ENCODE results near the gene P3H2. TPM values are rescaled to one million over a fixed set of nuclear protein-coding genes. Genes with fewer than 3 reads are reported as not detected.

The P3H2 gene
- total RNA-seq, 2 experiments from 2014 or later = not detected

GRCh38 chr3:190003681-190004123 is 117.0 kb downstream of the P3H2 start:
- intact Hi-C loops (cut with micrococcal nuclease) = no loop called here
- Mint-ChIP-seq H3K4me3 (no peak overlapping the region), H3K27ac (no peak overlapping the region), H3K36me3 (ENCODE audit: low read depth) (no peaks in the 10 kb centered on the region), H3K4me1 (ENCODE audit: low read depth) (no peaks in the 10 kb centered on the region), H3K27me3 (ENCODE audit: low read depth) (peaks cover 10% of the 10 kb centered on the region), H3K9me3 (no peaks in the 10 kb centered on the region)
- CTCF ChIA-PET = no interaction called here
- no peak for DNase-seq

GRCh38 chr3:190003068-190003467 is 117.6 kb downstream of the P3H2 start:
- intact Hi-C loops (cut with micrococcal nuclease) = no loop called here
- no peak overlapping the region for H3K27ac Mint-ChIP-seq
- H3K27me3 Mint-ChIP-seq (ENCODE audit: low read depth) = peaks cover 10% of the 10 kb centered on the region
- CTCF ChIA-PET = interaction anchor here (0.7 kb wide), 1 partner anchor 38 kb away, joined by 3 read pairs; no protein-coding TSS in a partner anchor
- H3K4me3 Mint-ChIP-seq = no peak overlapping the region
- H3K9me3 Mint-ChIP-seq = no peaks in the 10 kb centered on the region
- H3K36me3 Mint-ChIP-seq (ENCODE audit: low read depth) = no peaks in the 10 kb centered on the region
- DNase-seq = no peak
- H3K4me1 Mint-ChIP-seq (ENCODE audit: low read depth) = no peaks in the 10 kb centered on the region

- no peak for DNase-seq
- no peak overlapping the region for H3K4me3 Mint-ChIP-seq
- no peaks in the 10 kb centered on the region for H3K9me3 Mint-ChIP-seq
- no peak overlapping the region for H3K27ac Mint-ChIP-seq
- intact Hi-C loops (cut with micrococcal nuclease) = no loop called here
- no peaks in the 10 kb centered on the region for H3K36me3 Mint-ChIP-seq (ENCODE audit: low read depth)
- no peaks in the 10 kb centered on the region for H3K4me1 Mint-ChIP-seq (ENCODE audit: low read depth)
- CTCF ChIA-PET = no interaction called here
- peaks cover 4% of the 10 kb centered on the region for H3K27me3 Mint-ChIP-seq (ENCODE audit: low read depth)
Observed at GRCh38 chr3:190001426-190001825, 119.3 kb downstream of the P3H2 start.

- no peaks in the 10 kb centered on the region for H3K4me1 Mint-ChIP-seq (ENCODE audit: low read depth)
- DNase-seq = no peak
- intact Hi-C loops (cut with micrococcal nuclease) = no loop called here
- CTCF ChIA-PET = no interaction called here
- no peak overlapping the region for H3K4me3 Mint-ChIP-seq
- no peaks in the 10 kb centered on the region for H3K9me3 Mint-ChIP-seq
- H3K36me3 Mint-ChIP-seq (ENCODE audit: low read depth) = no peaks in the 10 kb centered on the region
- peaks cover 7% of the 10 kb centered on the region for H3K27me3 Mint-ChIP-seq (ENCODE audit: low read depth)
- H3K27ac Mint-ChIP-seq = no peak overlapping the region
Observed at GRCh38 chr3:190000861-190001196, 119.9 kb downstream of the P3H2 start.

GRCh38 chr3:190000187-190000860 is 120.4 kb downstream of the P3H2 start:
- no peak for DNase-seq
- CTCF ChIA-PET = no interaction called here
- Mint-ChIP-seq H3K4me1 (ENCODE audit: low read depth) (no peaks in the 10 kb centered on the region), H3K36me3 (ENCODE audit: low read depth) (no peaks in the 10 kb centered on the region), H3K9me3 (no peaks in the 10 kb centered on the region), H3K4me3 (no peak overlapping the region), H3K27ac (no peak overlapping the region), H3K27me3 (ENCODE audit: low read depth) (peaks cover 8% of the 10 kb centered on the region)
- intact Hi-C loops (cut with micrococcal nuclease) = no loop called here

- no peak overlapping the region for H3K27ac Mint-ChIP-seq
- no peak for DNase-seq
- intact Hi-C loops (cut with micrococcal nuclease) = no loop called here
- no peaks in the 10 kb centered on the region for H3K9me3 Mint-ChIP-seq
- H3K4me1 Mint-ChIP-seq (ENCODE audit: low read depth) = no peaks in the 10 kb centered on the region
- CTCF ChIA-PET = no interaction called here
- H3K36me3 Mint-ChIP-seq (ENCODE audit: low read depth) = no peaks in the 10 kb centered on the region
- H3K4me3 Mint-ChIP-seq = no peak overlapping the region
- H3K27me3 Mint-ChIP-seq (ENCODE audit: low read depth) = peaks cover 9% of the 10 kb centered on the region
Observed at GRCh38 chr3:189999718-190000117, 121.0 kb downstream of the P3H2 start.

GRCh38 chr3:189995129-189995528 is 125.6 kb downstream of the P3H2 start:
- CTCF ChIA-PET = no interaction called here

GRCh38 chr3:189990826-189991225 is 129.9 kb downstream of the P3H2 start:
- no peak overlapping the region for H3K27ac Mint-ChIP-seq

More at GRCh38 chr3:189995129-189995528, 125.6 kb downstream of the P3H2 start:
- no peak for DNase-seq
- peaks cover 14% of the 10 kb centered on the region for H3K27me3 Mint-ChIP-seq (ENCODE audit: low read depth)
- intact Hi-C loops (cut with micrococcal nuclease) = no loop called here
- no peaks in the 10 kb centered on the region for H3K36me3 Mint-ChIP-seq (ENCODE audit: low read depth)
- no peaks in the 10 kb centered on the region for H3K4me1 Mint-ChIP-seq (ENCODE audit: low read depth)
- no peak overlapping the region for H3K4me3 Mint-ChIP-seq
- H3K27ac Mint-ChIP-seq = no peak overlapping the region
- H3K9me3 Mint-ChIP-seq = no peaks in the 10 kb centered on the region

GRCh38 chr3:189988854-189989253 is 131.8 kb downstream of the P3H2 start:
- intact Hi-C loops (cut with micrococcal nuclease) = no loop called here
- Mint-ChIP-seq H3K27ac (no peak overlapping the region), H3K9me3 (no peaks in the 10 kb centered on the region), H3K36me3 (ENCODE audit: low read depth) (no peaks in the 10 kb centered on the region), H3K4me3 (no peak overlapping the region), H3K4me1 (ENCODE audit: low read depth) (no peaks in the 10 kb centered on the region), H3K27me3 (ENCODE audit: low read depth) (peaks cover 18% of the 10 kb centered on the region)
- CTCF ChIA-PET = no interaction called here
- DNase-seq = no peak

More at GRCh38 chr3:189990826-189991225, 129.9 kb downstream of the P3H2 start:
- Mint-ChIP-seq H3K4me1 (ENCODE audit: low read depth) (no peaks in the 10 kb centered on the region), H3K27me3 (ENCODE audit: low read depth) (peaks cover 23% of the 10 kb centered on the region), H3K36me3 (ENCODE audit: low read depth) (no peaks in the 10 kb centered on the region), H3K4me3 (no peak overlapping the region), H3K9me3 (no peaks in the 10 kb centered on the region)
- CTCF ChIA-PET = no interaction called here
- no peak for DNase-seq
- intact Hi-C loops (cut with micrococcal nuclease) = no loop called here

GRCh38 chr3:189988322-189988721 is 132.4 kb downstream of the P3H2 start:
- H3K27me3 Mint-ChIP-seq (ENCODE audit: low read depth) = peaks cover 18% of the 10 kb centered on the region
- no peaks in the 10 kb centered on the region for H3K36me3 Mint-ChIP-seq (ENCODE audit: low read depth)
- no peaks in the 10 kb centered on the region for H3K9me3 Mint-ChIP-seq
- DNase-seq = no peak
- intact Hi-C loops (cut with micrococcal nuclease) = no loop called here
- CTCF ChIA-PET = no interaction called here
- H3K27ac Mint-ChIP-seq = no peak overlapping the region
- H3K4me1 Mint-ChIP-seq (ENCODE audit: low read depth) = no peaks in the 10 kb centered on the region
- H3K4me3 Mint-ChIP-seq = no peak overlapping the region

- Mint-ChIP-seq H3K27me3 (ENCODE audit: low read depth) (peaks cover 19% of the 10 kb centered on the region), H3K36me3 (ENCODE audit: low read depth) (no peaks in the 10 kb centered on the region), H3K27ac (no peak overlapping the region), H3K4me3 (no peak overlapping the region), H3K9me3 (no peaks in the 10 kb centered on the region), H3K4me1 (ENCODE audit: low read depth) (no peaks in the 10 kb centered on the region)
- intact Hi-C loops (cut with micrococcal nuclease) = no loop called here
- no peak for DNase-seq
- CTCF ChIA-PET = no interaction called here
Observed at GRCh38 chr3:189985948-189986347, 134.7 kb downstream of the P3H2 start.

GRCh38 chr3:189983612-189984011 is 137.1 kb downstream of the P3H2 start:
- CTCF ChIA-PET = interaction anchor here (1.7 kb wide), 1 partner anchor 441 kb away, joined by 3 read pairs; no protein-coding TSS in a partner anchor
- H3K4me1 Mint-ChIP-seq (ENCODE audit: low read depth) = no peaks in the 10 kb centered on the region
- no peak for DNase-seq

GRCh38 chr3:189982321-189982945 is 138.3 kb downstream of the P3H2 start:
- peaks cover 10% of the 10 kb centered on the region for H3K27me3 Mint-ChIP-seq (ENCODE audit: low read depth)
- H3K36me3 Mint-ChIP-seq (ENCODE audit: low read depth) = no peaks in the 10 kb centered on the region
- no peak overlapping the region for H3K4me3 Mint-ChIP-seq
- H3K9me3 Mint-ChIP-seq = no peaks in the 10 kb centered on the region
- intact Hi-C loops (cut with micrococcal nuclease) = no loop called here
- no peaks in the 10 kb centered on the region for H3K4me1 Mint-ChIP-seq (ENCODE audit: low read depth)
- H3K27ac Mint-ChIP-seq = no peak overlapping the region
- CTCF ChIA-PET = no interaction called here
- DNase-seq = no peak

More at GRCh38 chr3:189983612-189984011, 137.1 kb downstream of the P3H2 start:
- H3K27ac Mint-ChIP-seq = no peak overlapping the region
- no peaks in the 10 kb centered on the region for H3K9me3 Mint-ChIP-seq
- no peak overlapping the region for H3K4me3 Mint-ChIP-seq
- peaks cover 8% of the 10 kb centered on the region for H3K27me3 Mint-ChIP-seq (ENCODE audit: low read depth)
- intact Hi-C loops (cut with micrococcal nuclease) = no loop called here
- H3K36me3 Mint-ChIP-seq (ENCODE audit: low read depth) = no peaks in the 10 kb centered on the region

Measured in activated naive CD4-positive, alpha-beta T cell treated with anti-CD3 and anti-CD28 coated beads for 36 hours (primary cell).